Uterus (tissue), 4 donors: Measurements from ENCODE around the gene PDGFRB. TPM values are rescaled to one million over a fixed set of nuclear protein-coding genes. Genes with fewer than 3 reads are reported as not detected.

Experiments
- DNase-seq, 2 donors: peaks; one replicate each; pipeline ENCODE4 v3.0.0-alpha.2; 2019 to 2020
- H3K27ac ChIP-seq, 2 donors: fragments of 200-600 bp; sonication (generic); 1 replicate in 1 of 2; 2 replicates in 1 of 2; pipeline ENCODE4 v1.5.1; 2016 to 2018
- H3K27me3 ChIP-seq, 2 donors: fragments of 200-600 bp; sonication (generic); one replicate each; pipeline ENCODE4 v1.5.1; 2018 to 2019; ENCODE audit warnings: control low read depth in 1 of 2
- H3K36me3 ChIP-seq, 2 donors: fragments of 200-600 bp; sonication (generic); one replicate each; pipeline ENCODE4 v1.5.1; 2019; ENCODE audit warnings: control low read depth in 1 of 2
- H3K4me1 ChIP-seq, 2 donors: fragments of 200-600 bp; sonication (generic); one replicate each; pipeline ENCODE4 v1.5.1; 2018 to 2019; ENCODE audit warnings: control low read depth in 1 of 2
- H3K4me3 ChIP-seq, 2 donors: fragments of 200-600 bp; sonication (generic); 1 replicate in 1 of 2; 2 replicates in 1 of 2; pipeline ENCODE4 v1.5.1; 2018 to 2019; ENCODE audit warnings: mild to moderate bottlenecking in 1 of 2
- H3K9me3 ChIP-seq, 2 donors: fragments of 200-600 bp; sonication (generic); one replicate each; pipeline ENCODE4 v1.5.1; 2019; ENCODE audit warnings: control low read depth in 1 of 2
- POLR2A ChIP-seq, 2 donors: fragments of 450-650 bp; IDR thresholded peaks; one replicate each; pipeline ENCODE4 v1.6.1; 2016; ENCODE audit warnings: antibody characterized with exemption in 2 of 2, mild to moderate bottlenecking in 1 of 2, moderate library complexity in 1 of 2
- intact Hi-C: fragments of 100-400 bp; cut with DNase I; formaldehyde crosslinking; loops from one replicate; pipeline ENCODE4 v1.15.1; 2023; ENCODE audit warnings: low total_unique reads
- total RNA-seq, 4 donors: library from RNA; depleted of rRNA in 3 of 4; stranded (reverse); fragments of >200 nt in 3 of 4; gene quantifications; one replicate each; pipeline versions ENCODE4 v1.1.0 to v1.2.4, GENCODE V29; 2014 to 2023
- TF ChIP-seq, protein P1 (sequence below), 4 experiments: fragments of 200-600 bp in 2 of 4; fragments of 450-650 bp in 2 of 4; sonication (generic) in 2 of 4; IDR thresholded peaks; one replicate each; pipeline ENCODE4 v1.5.1; 2016 to 2019; ENCODE audit warnings: antibody characterized with exemption in 4 of 4, mild to moderate bottlenecking in 2 of 4, moderate library complexity in 1 of 4
- donor health status: DM: yes; HTN: yes; CAD: no.

Gene PDGFRB
- total RNA-seq, 4 donors from 2014 or later = 60.2 to 378 (median 235) TPM

DNA sequence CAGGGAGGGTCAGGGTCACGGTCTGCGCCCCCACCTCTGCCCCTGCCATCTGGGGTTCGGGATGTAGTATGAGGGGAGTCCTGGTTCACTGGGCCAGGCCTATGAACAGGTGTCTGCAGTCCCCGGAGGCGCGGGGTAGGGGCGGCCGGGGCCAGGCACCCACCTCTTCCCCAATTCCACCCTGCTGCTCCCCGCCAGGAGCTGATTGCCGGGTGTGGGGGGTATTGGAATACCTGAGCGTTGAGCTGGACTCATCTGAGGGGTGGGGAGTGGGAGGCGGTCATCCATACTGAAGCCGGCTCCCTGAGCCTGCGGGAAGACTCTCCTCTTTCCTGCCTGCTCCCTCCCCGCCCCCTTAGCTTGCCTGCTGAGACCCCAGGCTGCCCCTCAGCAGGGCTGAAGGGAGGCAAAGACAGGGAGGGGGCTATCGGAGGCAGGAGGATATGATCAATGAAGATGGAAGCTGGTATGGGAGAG is 34.9 kb upstream of the PDGFRB start:
- no peak for TF ChIP-seq POLR2A (IDR thresholded peaks at IDR 0.05)
- TF ChIP-seq, protein P1, sequence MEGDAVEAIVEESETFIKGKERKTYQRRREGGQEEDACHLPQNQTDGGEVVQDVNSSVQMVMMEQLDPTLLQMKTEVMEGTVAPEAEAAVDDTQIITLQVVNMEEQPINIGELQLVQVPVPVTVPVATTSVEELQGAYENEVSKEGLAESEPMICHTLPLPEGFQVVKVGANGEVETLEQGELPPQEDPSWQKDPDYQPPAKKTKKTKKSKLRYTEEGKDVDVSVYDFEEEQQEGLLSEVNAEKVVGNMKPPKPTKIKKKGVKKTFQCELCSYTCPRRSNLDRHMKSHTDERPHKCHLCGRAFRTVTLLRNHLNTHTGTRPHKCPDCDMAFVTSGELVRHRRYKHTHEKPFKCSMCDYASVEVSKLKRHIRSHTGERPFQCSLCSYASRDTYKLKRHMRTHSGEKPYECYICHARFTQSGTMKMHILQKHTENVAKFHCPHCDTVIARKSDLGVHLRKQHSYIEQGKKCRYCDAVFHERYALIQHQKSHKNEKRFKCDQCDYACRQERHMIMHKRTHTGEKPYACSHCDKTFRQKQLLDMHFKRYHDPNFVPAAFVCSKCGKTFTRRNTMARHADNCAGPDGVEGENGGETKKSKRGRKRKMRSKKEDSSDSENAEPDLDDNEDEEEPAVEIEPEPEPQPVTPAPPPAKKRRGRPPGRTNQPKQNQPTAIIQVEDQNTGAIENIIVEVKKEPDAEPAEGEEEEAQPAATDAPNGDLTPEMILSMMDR (IDR thresholded peaks at IDR 0.05) = no peak
- Histone ChIP-seq H3K27ac (no peak overlapping the region), H3K4me3 (no peak overlapping the region), H3K9me3 (no peaks in the 10 kb centered on the region), H3K36me3 (no peaks in the 10 kb centered on the region), H3K4me1 (peaks cover 0 to 4% of the 10 kb centered on the region in 2 donors), H3K27me3 (peaks cover 0 to 14% of the 10 kb centered on the region in 2 donors)
- no peak for DNase-seq
- intact Hi-C loops = no loop called here

DNA sequence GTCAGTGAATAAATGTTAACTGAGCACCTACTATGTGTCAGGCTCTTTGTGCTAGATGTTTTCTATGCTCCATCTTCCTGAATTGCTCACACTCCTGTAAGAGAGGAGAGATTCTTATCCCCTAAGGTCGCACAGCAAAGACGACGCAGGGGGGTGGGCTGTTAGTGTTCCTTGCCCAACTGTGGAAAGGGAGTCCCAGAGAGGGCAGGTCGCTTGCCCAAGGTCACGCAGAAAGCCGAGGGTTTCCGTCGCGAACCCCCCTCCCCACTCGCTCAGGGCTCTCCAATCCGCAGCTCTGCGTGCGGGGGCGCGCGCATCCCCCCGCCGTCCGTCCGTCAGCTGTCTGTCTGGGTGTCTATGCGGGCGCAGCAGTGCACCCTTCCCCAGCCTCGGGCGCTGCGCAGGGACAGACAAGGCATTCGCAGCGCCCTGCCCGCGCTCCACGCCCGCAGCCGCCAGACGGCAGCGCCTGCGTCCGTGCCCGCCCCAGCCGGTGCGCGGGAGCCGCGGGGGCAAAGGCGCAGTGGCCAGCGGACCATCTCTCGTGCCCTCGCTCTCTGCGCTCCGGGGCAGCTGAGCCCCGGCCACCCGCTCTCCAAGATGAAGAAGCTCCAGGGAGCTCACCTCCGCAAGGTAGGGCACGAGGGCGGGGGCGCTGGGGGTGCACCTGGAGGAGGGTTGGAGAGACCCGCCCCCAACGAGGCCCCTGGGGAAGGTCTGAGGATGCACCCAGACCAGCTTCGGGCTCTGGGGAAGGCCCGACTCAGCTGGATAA is 34.3 kb upstream of the PDGFRB start, which contains the start of gene SLC6A7:
TSS of gene SLC6A7 (plus strand) at position 335 of the 775 bp plus-strand sequence. CDS start at position 601, 266 bp downstream.
- peaks cover 0 to 14% of the 10 kb centered on the region in 2 donors for H3K27me3 ChIP-seq
- no peaks in the 10 kb centered on the region for H3K9me3 ChIP-seq
- H3K27ac ChIP-seq = no peak within 1 kb of the TSS
- no peak within 1 kb of the TSS for H3K4me3 ChIP-seq
- intact Hi-C loops = no loop called here
- H3K36me3 ChIP-seq = no peaks in the 10 kb centered on the region
- no peak for DNase-seq
- no peak for TF ChIP-seq POLR2A (IDR thresholded peaks at IDR 0.05)
- TF ChIP-seq, protein P1 (IDR thresholded peaks at IDR 0.05) = no peak
- peaks cover 0 to 4% of the 10 kb centered on the region in 2 donors for H3K4me1 ChIP-seq

DNA sequence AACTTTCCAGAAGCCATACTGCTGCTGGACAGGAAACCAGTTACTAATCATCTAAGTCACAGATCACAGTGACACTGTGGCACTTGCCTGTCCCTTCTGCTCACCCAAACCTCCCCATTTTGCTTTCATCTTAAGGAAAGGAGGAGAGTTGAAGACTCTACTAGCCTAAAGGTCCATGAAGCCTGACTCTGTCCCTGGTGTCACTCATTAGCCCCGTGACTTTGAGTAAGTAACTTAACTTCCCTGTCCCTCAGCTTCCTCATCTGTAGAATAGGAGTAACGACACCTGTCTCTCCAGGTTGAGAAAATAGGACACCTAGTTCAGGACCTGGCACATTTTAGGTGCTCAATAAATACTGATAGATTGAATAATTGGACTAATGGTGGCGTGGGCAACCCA is 33.7 kb upstream of the PDGFRB start:
- no peak overlapping the region for H3K4me3 ChIP-seq
- H3K9me3 ChIP-seq = no peaks in the 10 kb centered on the region
- peaks cover 0 to 4% of the 10 kb centered on the region in 2 donors for H3K4me1 ChIP-seq
- no peak for TF ChIP-seq POLR2A (IDR thresholded peaks at IDR 0.05)
- TF ChIP-seq, protein P1 (IDR thresholded peaks at IDR 0.05) = no peak
- intact Hi-C loops = no loop called here
- H3K27ac ChIP-seq = no peak overlapping the region
- H3K36me3 ChIP-seq = no peaks in the 10 kb centered on the region
- no peak for DNase-seq
- peaks cover 0 to 14% of the 10 kb centered on the region in 2 donors for H3K27me3 ChIP-seq

DNA sequence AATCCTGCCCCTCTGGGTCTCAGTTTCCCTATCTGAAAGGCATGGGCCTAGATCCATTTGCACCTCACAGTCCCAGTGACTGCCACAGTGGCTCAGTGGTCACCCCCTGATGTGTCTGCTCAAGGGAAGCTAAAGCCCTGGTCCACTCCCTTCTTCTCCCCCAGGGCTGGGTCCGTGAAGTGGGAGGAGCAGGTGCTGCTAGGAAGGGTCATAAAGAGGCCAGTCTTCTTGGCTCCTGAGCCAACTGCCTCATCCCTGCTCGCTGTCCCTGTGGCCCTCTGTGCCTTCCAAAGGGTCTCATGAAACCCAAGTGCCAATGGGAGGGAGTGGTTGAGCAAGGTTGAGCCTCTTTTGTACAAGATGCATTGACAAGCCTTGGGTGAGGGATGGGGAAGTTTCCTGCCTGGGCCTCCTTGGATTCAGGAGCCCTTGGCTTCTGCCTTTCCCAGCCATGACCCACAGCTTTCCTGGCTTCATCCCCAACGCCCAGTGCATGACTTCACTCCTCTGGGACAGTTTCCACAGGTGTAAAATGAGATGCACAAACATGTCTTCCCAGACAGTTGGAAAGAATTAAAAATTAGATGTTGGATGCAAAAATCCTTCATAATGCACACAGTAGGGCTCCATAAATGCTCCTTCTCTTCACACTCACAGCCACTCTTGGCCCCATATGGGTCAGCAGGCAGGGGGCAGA is 32.6 kb upstream of the PDGFRB start:
- peaks cover 0 to 4% of the 10 kb centered on the region in 2 donors for H3K4me1 ChIP-seq
- intact Hi-C loops = no loop called here
- peaks cover 0 to 14% of the 10 kb centered on the region in 2 donors for H3K27me3 ChIP-seq
- DNase-seq = no peak
- TF ChIP-seq, protein P1 (IDR thresholded peaks at IDR 0.05) = no peak
- H3K4me3 ChIP-seq = no peak overlapping the region
- H3K27ac ChIP-seq = no peak overlapping the region
- no peaks in the 10 kb centered on the region for H3K36me3 ChIP-seq
- H3K9me3 ChIP-seq = no peaks in the 10 kb centered on the region

DNA sequence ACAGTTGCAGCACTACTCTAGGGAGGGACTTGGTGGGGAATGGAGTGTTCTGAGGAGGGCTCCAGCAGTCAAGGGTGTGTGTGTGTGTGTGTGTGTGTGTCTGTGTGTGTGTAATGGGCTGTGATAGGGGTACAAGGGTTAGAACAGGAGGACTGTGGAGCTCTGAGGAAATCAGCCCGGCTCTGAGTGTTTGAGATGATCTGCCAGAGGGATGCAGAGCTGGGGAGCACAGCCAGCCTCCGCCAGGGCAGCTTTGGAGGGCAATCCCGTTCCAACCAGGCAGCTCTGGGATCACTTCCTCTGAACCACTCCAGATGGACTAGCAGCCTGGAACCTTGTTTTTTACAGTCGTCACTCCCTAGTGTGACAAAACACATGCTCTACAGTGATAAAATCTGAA is 31.3 kb upstream of the PDGFRB start:
- no peak overlapping the region for H3K4me3 ChIP-seq
- H3K4me1 ChIP-seq = peaks cover 0 to 4% of the 10 kb centered on the region in 2 donors
- TF ChIP-seq, protein P1 (IDR thresholded peaks at IDR 0.05) = no peak
- no peak for TF ChIP-seq POLR2A (IDR thresholded peaks at IDR 0.05)
- peaks cover 0 to 14% of the 10 kb centered on the region in 2 donors for H3K27me3 ChIP-seq
- no peak overlapping the region for H3K27ac ChIP-seq
- H3K9me3 ChIP-seq = no peaks in the 10 kb centered on the region
- no peaks in the 10 kb centered on the region for H3K36me3 ChIP-seq
- no peak for DNase-seq
- intact Hi-C loops = no loop called here
